Activated CD4-positive, alpha-beta T cell treated with anti-CD3 and anti-CD28 coated beads, Interleukin-2, amount 10 ng/mL, durations not matched to agents 7 days and 5 days (primary cell): ENCODE data around the gene CTRB1. TPM values are rescaled to one million over a fixed set of nuclear protein-coding genes. Genes with fewer than 3 reads are reported as not detected.
"Not testable (repeated sequence)": the region's sequence is repeated elsewhere in the genome, so short reads cannot be mapped to it uniquely, and the experiment has no call there.

Experiments used
- CTCF ChIA-PET: fragments of 350-600 bp; sonication (Branson Sonifier 250); formaldehyde crosslinking; loops from one replicate; lab custom pipeline; 2021; ENCODE audit warnings: antibody characterized with exemption; lab: Charles Lee
- POLR2A ChIA-PET: fragments of 350-600 bp; sonication (Branson Sonifier 250); formaldehyde crosslinking; loops from one replicate; lab custom pipeline; 2021; ENCODE audit warnings: antibody characterized with exemption; lab: Charles Lee
- DNase-seq: peaks from one replicate; pipeline ENCODE4 v3.0.0-alpha.2; 2020
- H3K27ac Mint-ChIP-seq: one replicate; pipeline ENCODE4 v1.8.0; 2021; ENCODE audit warnings: mild to moderate bottlenecking, moderate library complexity, mixed read lengths
- H3K27me3 Mint-ChIP-seq: one replicate; pipeline ENCODE4 v1.8.0; 2021; ENCODE audit warnings: mixed read lengths
- H3K36me3 Mint-ChIP-seq: one replicate; pipeline ENCODE4 v1.8.0; 2021; ENCODE audit warnings: low read depth, mixed read lengths
- H3K4me1 Mint-ChIP-seq: one replicate; pipeline ENCODE4 v1.8.0; 2021; ENCODE audit warnings: mixed read lengths
- H3K4me3 Mint-ChIP-seq: one replicate; pipeline ENCODE4 v1.8.0; 2021; ENCODE audit warnings: mild to moderate bottlenecking, moderate library complexity, mixed read lengths
- H3K9me3 Mint-ChIP-seq: one replicate; pipeline ENCODE4 v1.8.0; 2021; ENCODE audit warnings: mixed read lengths
- total RNA-seq, 2 experiments: library from RNA; stranded (reverse); gene quantifications; one replicate each; pipeline ENCODE4 v1.2.3, GENCODE V29; 2021

CTRB1 gene
- total RNA-seq, 2 experiments from 2014 or later = not detected

DNA sequence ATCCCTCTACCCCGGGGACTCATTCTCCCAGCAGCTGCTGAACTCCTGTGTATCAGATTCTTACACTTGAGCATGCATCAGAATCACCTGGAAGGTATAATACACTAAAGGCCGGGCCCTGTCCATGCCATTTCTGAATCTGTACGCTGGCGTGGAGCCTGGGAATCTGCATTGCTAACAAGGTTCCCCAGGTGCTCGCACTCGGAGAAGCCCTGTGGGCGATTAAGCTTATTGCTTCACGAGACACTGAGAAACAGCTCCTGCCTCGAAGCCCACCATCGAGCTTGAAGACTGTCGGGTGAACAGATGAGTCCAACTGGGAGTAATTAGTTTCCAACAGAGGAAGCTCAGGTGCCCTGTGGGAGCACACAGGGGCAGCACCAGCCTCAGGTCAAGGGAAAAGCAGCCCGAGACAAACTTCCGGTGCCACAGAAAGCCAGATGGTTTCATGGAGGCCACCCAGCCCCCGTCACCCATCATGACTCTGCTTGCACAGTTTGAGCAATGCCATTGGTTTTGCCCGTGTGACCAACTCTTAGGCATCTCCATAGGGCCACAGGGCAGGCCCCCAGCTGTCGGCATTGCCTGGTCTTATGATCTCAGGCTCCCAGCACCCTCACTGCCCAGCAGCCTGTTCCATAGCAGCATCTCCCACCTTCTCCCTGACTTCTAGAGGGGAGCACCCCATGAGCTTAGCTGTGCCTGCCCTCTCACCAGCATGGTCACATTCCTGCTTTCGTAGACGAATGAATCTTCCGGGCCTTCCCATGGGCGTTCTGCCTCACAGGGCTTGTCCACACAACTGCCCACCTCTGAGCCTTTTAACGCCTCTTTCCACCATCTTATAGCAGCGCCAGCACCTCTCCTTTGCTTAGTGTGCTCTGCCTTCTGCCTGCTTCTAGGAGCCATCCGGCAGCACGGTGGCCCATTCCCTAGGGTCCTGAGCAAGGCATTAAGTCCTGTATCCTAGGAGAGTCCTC, 22.7 kb upstream of the CTRB1 start:
- DNase-seq = no peak
- Mint-ChIP-seq H3K4me1 (peaks cover 11% of the 10 kb centered on the region), H3K9me3 (no peaks in the 10 kb centered on the region), H3K36me3 (no peaks in the 10 kb centered on the region), H3K27ac (no peak overlapping the region), H3K4me3 (no peak overlapping the region), H3K27me3 (peaks cover 23% of the 10 kb centered on the region)
- CTCF ChIA-PET = interaction anchor here (0.6 to 1.4 kb wide), 3 partner anchors 22 to 84 kb away, joined by 3 to 4 read pairs (median 3); partner anchors contain the start of gene CTRB1
- POLR2A ChIA-PET = no interaction called here

DNA sequence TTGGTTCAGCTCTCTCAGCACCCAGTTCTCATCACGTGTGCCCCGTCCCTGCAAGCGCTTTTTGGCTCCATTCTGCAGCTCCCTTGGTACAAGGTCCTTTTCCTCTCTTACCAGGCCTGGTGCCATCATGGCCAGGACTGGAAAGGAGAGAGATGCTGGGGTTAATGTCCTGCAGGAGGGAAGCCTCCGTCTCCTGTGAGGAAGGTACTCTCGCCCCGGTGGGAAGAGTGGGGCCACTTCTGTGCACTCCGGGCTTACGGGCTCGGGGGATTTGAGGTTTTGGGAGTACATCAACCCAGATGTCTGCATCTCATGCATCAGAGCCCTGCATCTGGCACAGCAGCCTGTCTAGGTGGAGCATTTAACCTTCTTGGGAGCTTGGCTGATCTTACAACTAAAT, 22.0 kb upstream of the CTRB1 start:
- H3K9me3 Mint-ChIP-seq = no peaks in the 10 kb centered on the region
- no peaks in the 10 kb centered on the region for H3K36me3 Mint-ChIP-seq
- peaks cover 23% of the 10 kb centered on the region for H3K27me3 Mint-ChIP-seq
- CTCF ChIA-PET = interaction anchor here (0.6 to 1.4 kb wide), 5 partner anchors 22 to 410 kb away, joined by 3 read pairs; partner anchors contain the start of gene CTRB1
- H3K4me3 Mint-ChIP-seq = no peak overlapping the region
- POLR2A ChIA-PET = no interaction called here
- no peak overlapping the region for H3K27ac Mint-ChIP-seq
- peaks cover 15% of the 10 kb centered on the region for H3K4me1 Mint-ChIP-seq
- DNase-seq = no peak

DNA sequence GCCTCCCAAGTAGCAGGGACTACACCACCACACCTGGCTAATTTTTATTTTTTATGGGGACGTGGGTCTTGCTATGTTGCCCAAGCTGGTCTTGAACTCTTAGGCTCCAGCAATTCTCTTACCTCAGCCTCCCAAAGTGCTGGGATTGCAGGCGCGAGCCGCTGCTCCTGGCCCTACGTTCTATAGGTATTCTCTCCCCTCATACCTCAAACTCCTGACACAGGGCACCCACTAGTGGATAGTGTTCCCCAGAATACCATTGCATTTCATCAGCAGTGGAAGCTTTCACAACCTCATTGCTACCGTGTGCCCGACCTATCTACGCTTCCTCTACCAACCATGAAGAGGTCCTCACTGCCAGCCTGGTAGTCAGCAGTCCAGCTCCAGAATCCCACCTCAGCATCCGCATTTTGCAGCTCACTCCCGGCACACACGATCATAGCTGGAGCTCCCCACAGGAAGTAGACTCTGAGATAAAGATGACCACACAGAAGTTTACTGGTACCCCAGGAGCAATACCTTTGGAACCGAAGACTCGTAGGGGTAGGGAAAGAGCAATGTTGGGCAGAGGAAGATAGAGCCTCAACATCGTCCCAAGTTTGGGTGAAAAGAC, 21.2 kb upstream of the CTRB1 start:
- POLR2A ChIA-PET = no interaction called here
- peaks cover 15% of the 10 kb centered on the region for H3K4me1 Mint-ChIP-seq
- H3K9me3 Mint-ChIP-seq = no peaks in the 10 kb centered on the region
- H3K4me3 Mint-ChIP-seq = no peak overlapping the region
- no peaks in the 10 kb centered on the region for H3K36me3 Mint-ChIP-seq
- CTCF ChIA-PET = interaction anchor here (0.6 to 1.4 kb wide), 7 partner anchors 21 to 409 kb away, joined by 3 read pairs; partner anchors contain the start of gene CTRB1
- DNase-seq = no peak
- no peak overlapping the region for H3K27ac Mint-ChIP-seq
- peaks cover 23% of the 10 kb centered on the region for H3K27me3 Mint-ChIP-seq

DNA sequence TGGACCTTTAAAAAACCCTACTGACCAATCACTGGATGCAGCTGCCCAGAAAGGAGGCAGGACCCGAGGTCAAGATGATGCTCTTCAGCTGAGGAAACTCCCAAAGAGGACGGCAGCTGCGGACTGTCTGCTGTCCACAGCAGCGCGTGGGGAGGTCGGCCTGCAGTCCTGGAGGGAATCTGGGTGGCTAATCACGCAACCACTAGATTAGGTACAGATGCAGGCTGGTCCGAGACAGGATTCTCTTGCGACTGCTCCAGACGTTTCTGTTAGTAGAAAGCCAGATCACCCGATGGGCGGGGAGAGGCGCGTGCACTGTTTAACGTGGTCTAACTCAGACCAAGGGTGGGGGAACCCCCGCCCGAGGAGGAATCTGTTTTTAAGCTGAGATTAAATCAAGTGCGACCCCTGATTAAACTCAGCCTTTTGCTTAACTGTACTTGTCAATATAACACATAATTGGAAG, 20.6 kb upstream of the CTRB1 start:
- Mint-ChIP-seq H3K27ac (no peak overlapping the region), H3K36me3 (no peaks in the 10 kb centered on the region), H3K4me1 (peaks cover 15% of the 10 kb centered on the region), H3K4me3 (no peak overlapping the region), H3K9me3 (no peaks in the 10 kb centered on the region), H3K27me3 (peaks cover 23% of the 10 kb centered on the region)
- ChIA-PET CTCF (interaction anchor here (0.6 to 1.7 kb wide), 6 partner anchors 35 to 337 kb away, joined by 3 to 8 read pairs (median 4); partner anchors contain the start of genes CFDP1 and CHST5), POLR2A (no interaction called here)
- no peak for DNase-seq

DNA sequence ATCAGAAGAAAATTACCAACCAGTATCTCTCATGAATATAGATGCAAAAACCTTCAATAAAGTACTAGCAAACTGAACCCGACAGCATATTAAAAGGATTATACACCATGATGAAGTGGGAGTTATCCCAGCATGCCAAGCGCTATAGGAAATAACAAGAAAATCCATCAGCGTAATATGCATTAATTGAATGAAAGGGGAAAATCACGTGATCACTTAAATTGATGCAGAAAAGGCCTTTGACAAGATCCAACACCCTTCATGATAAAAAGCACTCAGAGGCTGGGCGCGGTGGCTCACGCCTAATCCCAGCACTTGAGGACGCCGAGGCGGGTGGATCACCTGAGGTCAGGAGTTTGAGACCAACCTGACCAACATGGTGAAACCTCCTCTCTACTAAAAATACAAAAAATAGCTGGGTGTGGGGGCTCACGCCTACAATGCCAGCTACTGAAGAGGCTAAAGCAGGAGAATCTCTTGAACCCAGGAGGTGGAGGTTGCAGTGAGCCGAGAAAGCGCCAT, 16.7 kb upstream of the CTRB1 start:
- H3K36me3 Mint-ChIP-seq = no peaks in the 10 kb centered on the region
- no peak for DNase-seq
- no peaks in the 10 kb centered on the region for H3K9me3 Mint-ChIP-seq
- H3K4me3 Mint-ChIP-seq = no peak overlapping the region
- ChIA-PET CTCF (interaction anchor here (0.6 to 1.7 kb wide), 4 partner anchors 11 to 1326 kb away, joined by 3 to 5 read pairs (median 4); no protein-coding TSS in a partner anchor), POLR2A (no interaction called here)
- peaks cover 12% of the 10 kb centered on the region for H3K27me3 Mint-ChIP-seq
- H3K4me1 Mint-ChIP-seq = peaks cover 15% of the 10 kb centered on the region
- no peak overlapping the region for H3K27ac Mint-ChIP-seq

DNA sequence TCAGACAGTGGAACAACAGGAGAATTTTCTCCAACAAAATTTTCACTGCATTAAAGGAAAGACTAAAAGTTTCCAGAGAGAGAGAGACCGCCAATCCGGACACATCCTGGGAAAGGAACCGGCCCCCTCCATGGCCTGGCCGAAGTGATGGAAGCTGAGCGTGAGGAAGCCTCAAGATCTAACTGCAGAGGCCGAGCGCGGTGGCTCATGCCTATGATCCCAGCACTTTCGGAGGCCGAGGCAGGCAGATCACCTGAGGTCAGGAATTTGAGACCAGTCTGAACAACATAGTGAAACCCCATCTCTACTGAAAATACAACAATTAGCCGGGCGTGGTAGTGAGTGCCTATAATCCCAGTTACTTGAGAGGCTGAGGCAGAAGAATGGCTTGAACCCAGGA, 15.7 kb upstream of the CTRB1 start:
- H3K4me3 Mint-ChIP-seq = no peak overlapping the region
- ChIA-PET POLR2A (no interaction called here), CTCF (no interaction called here)
- peaks cover 4% of the 10 kb centered on the region for H3K27me3 Mint-ChIP-seq
- DNase-seq = no peak
- no peak overlapping the region for H3K27ac Mint-ChIP-seq
- no peaks in the 10 kb centered on the region for H3K36me3 Mint-ChIP-seq
- peaks cover 15% of the 10 kb centered on the region for H3K4me1 Mint-ChIP-seq
- no peaks in the 10 kb centered on the region for H3K9me3 Mint-ChIP-seq

DNA sequence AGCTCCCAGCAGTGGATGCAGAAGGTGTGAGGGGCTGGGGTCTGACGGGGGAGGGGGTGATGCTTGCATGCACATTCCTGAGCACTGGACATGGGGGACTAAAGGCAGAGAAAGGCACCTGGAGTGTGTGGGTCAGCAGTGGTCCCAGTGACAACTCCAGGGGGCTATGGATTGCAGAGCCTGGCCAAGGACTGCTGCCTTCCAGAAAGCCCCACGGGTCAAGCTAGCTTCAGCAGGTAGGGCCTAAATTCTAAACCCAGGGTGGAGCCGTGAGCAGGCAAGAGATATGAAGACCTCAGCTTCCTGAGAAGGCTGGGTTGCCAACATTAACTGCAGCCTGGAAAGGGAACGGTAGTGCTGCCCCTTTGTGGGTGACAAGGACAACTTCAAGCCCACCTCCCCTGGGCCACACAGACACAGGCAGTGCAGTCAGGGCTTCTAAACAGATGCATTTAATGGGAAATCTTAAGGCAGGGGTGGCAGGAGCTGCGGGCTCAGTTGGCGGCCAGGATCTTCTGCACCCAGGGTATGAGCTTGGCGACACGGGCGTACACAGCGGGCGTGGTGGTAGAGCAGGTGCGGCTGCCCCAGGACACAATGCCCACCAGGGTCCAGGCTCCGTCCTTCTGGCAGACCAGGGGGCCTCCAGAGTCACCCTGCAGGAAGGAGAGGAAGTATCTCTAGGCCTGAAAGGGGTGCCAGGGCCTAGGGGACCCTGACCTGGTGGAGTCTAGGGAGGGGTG, 14.9 kb upstream of the CTRB1 start:
- Mint-ChIP-seq H3K4me3 (no peak overlapping the region), H3K4me1 (peaks cover 15% of the 10 kb centered on the region), H3K9me3 (no peaks in the 10 kb centered on the region), H3K36me3 (no peaks in the 10 kb centered on the region), H3K27ac (peak overlapping the region; percentile 43), H3K27me3 (peaks cover 4% of the 10 kb centered on the region)
- no peak for DNase-seq
- POLR2A ChIA-PET = no interaction called here
- CTCF ChIA-PET = interaction anchor here (0.6 kb wide), 1 partner anchor 1086 kb away, joined by 3 read pairs; no protein-coding TSS in a partner anchor

DNA sequence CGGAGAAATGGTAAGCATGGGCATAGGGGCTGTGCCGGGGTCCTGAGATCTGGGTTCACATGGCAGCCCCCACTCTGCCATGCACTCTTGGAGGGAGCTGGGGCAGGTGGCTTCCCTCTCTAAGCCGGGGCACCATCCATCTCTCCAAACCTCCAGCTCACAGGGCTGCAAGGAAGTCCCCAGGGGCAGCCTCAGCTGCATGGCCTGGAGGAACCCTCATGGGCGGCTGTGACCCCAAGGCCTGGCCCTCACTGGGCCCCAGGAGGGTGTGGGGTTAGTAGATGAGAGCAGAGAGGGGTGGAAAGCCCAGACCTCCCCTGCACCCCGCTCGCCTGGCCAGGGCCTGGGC, 14.4 kb upstream of the CTRB1 start:
- Mint-ChIP-seq H3K27ac (no peak overlapping the region), H3K9me3 (no peaks in the 10 kb centered on the region)
- CTCF ChIA-PET = no interaction called here

DNA sequence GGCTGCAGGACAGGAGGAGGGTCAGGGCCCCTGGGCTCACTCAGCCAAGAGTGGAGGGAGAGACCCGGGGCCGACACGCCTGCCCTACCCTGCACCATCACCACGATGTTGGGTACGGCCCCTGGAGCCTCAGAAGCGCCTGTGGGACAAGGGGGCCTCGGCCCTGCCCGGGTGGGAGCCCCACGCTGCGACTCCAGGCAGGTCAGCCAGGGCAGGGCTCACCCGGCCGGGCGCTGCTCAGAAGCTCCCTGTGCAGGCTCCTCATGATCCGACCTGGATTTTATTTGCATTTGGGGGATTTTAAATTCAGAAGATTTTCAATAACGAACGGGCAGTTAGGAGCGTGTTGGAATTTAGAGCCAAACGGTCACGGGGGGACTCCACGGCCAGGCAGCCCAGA, 13.9 kb upstream of the CTRB1 start:
- H3K9me3 Mint-ChIP-seq, DNase-seq, H3K27ac Mint-ChIP-seq, H3K4me3 Mint-ChIP-seq, H3K27me3 Mint-ChIP-seq, CTCF ChIA-PET, POLR2A ChIA-PET, H3K36me3 Mint-ChIP-seq: not testable (repeated sequence)
- H3K4me1 Mint-ChIP-seq = peaks cover 12% of the 10 kb centered on the region

More for the DNA sequence above, 14.4 kb upstream of the CTRB1 start:
- Mint-ChIP-seq H3K36me3 (no peaks in the 10 kb centered on the region), H3K4me3 (no peak overlapping the region), H3K27me3 (peaks cover 4% of the 10 kb centered on the region), H3K4me1 (peaks cover 14% of the 10 kb centered on the region)
- no peak for DNase-seq
- POLR2A ChIA-PET = no interaction called here

DNA sequence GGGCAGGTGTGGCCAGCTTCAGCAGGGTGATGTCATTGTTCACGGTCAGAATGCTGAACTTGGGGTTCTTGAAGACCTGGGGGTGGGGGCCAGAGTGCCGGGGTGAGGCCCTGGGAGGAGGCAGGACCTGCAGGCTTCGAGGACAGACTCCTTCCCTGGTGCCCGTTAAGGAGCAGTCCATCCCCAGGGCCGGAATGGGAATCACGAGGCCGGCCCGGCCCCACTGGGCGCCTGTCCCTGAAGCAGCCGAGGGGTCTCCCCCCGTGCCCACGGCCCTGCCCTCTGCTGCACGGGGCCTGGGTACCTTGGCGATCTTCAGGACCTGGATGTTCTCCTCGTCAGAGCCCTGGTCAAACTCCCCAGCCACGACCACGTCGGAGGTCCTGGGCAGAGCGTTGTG, 13.3 kb upstream of the CTRB1 start:
- POLR2A ChIA-PET, DNase-seq, H3K4me1 Mint-ChIP-seq, CTCF ChIA-PET, H3K27ac Mint-ChIP-seq, H3K9me3 Mint-ChIP-seq, H3K4me3 Mint-ChIP-seq, H3K27me3 Mint-ChIP-seq, H3K36me3 Mint-ChIP-seq: not testable (repeated sequence)

DNA sequence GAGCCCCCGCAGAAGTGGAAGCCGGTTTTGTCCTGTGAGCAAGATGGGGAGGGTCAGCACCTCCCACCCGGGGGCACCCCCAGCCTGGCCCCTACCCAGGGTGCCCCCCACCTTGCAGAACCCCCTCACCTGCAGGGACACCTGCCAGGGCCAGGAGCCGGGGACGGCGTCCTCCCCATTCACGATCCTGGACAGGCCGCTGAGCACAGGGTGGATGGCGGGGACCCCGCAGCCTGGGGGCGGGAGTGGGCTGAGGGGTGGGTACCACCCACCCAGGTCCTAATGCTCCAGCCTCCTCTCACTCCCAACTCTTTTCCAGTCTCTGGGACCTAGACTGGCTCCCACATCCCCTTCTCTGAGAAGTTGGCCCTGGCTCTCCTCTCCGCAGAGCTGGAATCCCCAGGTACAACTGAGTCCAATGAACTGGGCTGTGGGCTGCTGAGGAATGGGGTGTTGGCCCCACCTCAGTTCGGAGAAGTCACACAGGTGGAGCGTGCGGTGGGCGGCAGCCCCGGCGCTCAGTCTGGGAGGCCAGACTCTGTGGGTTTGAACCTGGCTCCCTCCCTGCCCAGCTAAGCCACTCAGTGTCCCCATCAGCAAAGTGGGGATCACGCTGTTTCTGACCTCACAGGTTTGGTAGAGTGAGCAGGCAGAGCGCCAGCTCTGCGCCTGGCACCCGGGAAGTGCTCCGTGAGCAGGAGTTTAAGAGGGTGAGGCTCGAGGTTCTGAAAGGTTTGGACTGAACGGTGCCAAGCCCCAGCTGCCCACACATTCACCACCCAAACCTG, 12.6 kb upstream of the CTRB1 start:
- H3K9me3 Mint-ChIP-seq, DNase-seq, H3K36me3 Mint-ChIP-seq, H3K4me1 Mint-ChIP-seq, H3K27me3 Mint-ChIP-seq, POLR2A ChIA-PET, H3K4me3 Mint-ChIP-seq, H3K27ac Mint-ChIP-seq: not testable (repeated sequence)
- CTCF ChIA-PET = interaction anchor here (0.9 to 1.0 kb wide), 2 partner anchors 10 to 28 kb away, joined by 3 read pairs; no protein-coding TSS in a partner anchor
